ENCODE data around the gene USH1G.
"Not testable (repeated sequence)": the region's sequence is repeated elsewhere in the genome, so short reads cannot be mapped to it uniquely, and the experiment has no call there.

Gene USH1G

DNA sequence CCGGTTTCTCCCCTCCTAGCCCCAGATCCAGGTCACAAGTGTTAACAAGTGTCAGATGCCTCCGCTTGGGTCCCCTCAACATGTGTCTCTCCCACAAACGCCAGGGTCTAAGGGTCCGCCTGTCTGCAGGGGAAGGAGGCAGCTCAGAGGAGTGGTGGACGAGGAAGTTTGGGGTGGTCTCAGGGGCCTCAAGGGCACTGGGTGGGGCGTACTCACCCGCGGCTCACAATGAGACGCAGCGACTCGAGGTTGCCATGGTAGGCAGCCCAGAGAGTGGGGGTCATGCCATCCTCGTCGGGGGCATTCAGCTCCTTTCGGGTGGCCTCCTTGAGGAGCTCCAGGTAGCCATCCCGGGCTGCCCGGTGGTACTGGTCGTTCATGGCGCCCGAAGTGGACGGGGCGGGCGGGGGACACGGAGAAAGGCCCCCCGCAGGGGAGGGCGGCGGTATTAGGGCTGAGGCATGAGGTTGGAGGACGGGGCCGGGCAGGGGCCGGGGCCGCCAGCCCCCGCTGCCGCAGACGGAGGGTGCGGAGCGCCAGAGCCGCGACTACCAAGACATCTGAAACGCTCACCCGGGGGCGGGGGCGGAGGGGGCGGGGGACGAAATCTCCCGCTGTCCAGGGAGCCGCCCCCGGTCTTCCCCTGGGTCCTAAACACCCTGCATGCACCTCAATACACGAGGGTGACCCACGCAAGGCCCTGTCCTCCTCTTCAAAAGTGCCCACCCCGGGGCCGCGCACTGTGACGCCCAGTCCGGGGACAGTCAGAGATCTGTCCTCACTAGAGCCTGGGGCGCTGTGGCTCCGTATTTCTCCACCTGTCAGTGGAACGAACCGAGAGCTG, at the start of gene USH1G:
Gene USH1G, minus strand, starts transcription at position 562 of the 844 bp plus-strand sequence. Its CDS starts 182 bp downstream, at position 380.
- no peak for DNase-seq (ENCODE audit: low read depth)

DNA sequence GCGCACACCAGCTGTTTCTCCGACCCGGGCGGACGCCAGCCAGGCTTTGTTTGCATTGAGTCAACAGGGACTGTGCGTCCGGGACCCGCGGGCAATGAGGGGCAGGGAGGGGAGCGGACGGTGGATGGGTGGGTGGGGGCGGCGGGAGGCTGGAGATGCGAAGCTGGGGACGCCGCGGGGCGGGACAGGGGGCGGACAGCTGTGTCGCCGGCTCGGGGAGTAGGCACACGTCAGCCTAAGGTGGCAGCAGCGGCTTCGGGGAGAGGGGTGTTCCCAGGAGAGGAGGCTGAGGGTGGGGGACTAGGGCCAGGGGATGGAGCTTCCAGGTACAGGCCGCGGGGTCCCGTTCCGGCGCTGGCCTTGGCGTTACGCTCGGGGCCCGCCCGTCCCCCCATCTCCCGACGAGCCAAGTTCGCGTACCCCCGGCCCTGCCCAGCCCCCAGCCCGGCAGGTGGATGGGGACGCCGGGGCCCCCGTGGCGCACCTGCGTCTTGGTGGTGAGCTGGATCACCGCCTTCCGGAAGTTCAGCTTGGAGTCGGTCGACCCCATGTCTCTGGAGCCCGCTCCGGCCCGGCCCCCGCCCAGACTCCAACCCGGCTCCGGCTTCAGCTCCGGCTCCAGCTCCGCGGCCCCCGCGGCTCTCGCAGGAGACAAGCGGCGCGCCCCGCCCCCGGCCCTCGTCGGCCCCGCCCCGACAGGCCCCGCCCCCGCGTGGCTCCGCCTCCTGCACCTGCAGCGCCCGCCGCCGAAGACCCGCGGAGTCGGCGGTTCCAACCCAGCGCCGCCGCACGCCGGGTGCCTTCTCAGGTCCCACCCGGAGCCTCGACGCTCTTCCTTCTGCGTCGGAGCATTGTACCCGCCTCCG, 49.3 kb upstream of the USH1G start, which contains the start of gene HID1:
Gene HID1, minus strand, starts transcription at position 653 of the 866 bp plus-strand sequence. Its CDS starts 103 bp downstream, at position 550.
- DNase-seq (ENCODE audit: low read depth): peak; percentile 70

DNA sequence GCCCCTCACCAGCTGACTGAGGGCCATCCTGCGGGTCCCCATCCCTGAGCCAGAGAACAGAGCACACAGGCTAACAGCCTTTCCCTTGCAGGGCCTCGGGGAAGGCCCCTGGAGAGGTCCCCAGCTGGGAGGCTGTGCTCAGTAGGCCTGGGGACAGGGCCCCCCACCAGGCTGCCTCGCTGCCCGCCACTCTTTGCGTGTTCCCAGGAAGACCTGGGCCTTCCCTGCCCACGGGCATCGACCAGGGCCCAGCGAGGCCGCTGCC, 48.7 kb upstream of the USH1G start:
- no peak for DNase-seq (ENCODE audit: low read depth)

GRCh38 chr17:74971069-74971841, 48.2 kb upstream of the USH1G start:
- no peak for DNase-seq (ENCODE audit: low read depth)

- DNase-seq (ENCODE audit: low read depth): no peak
These were observed 47.3 kb upstream of the USH1G start for GRCh38 chr17:74970395-74970794.

DNA sequence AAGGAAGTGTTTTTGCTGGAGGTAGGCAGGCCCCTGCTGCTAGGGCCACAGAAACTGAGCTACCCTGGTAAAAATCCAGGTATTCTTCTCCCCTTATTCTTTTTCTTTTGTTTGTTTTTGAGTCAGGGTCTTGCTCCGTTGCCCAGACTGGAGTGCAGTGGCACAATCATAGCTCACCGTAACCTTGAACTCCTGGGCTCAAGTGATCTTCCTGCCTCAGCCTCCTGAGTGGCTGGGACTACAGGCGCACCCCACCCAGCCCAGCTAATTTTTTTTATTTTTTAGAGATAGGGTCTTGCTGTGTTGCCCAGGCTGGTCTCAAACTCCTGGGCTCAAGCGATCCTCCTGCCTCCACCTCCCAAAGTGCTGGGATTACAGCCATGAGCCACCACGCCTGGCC, 46.4 kb upstream of the USH1G start:
- DNase-seq (ENCODE audit: low read depth): not testable (repeated sequence)

- DNase-seq (ENCODE audit: low read depth): no peak
These were observed 45.3 kb upstream of the USH1G start for GRCh38 chr17:74968361-74968780.

- DNase-seq (ENCODE audit: low read depth): no peak
These were observed 42.0 kb upstream of the USH1G start for GRCh38 chr17:74964988-74965622.

- no peak for DNase-seq (ENCODE audit: low read depth)
These were observed 41.2 kb upstream of the USH1G start for GRCh38 chr17:74964246-74964761.

DNA sequence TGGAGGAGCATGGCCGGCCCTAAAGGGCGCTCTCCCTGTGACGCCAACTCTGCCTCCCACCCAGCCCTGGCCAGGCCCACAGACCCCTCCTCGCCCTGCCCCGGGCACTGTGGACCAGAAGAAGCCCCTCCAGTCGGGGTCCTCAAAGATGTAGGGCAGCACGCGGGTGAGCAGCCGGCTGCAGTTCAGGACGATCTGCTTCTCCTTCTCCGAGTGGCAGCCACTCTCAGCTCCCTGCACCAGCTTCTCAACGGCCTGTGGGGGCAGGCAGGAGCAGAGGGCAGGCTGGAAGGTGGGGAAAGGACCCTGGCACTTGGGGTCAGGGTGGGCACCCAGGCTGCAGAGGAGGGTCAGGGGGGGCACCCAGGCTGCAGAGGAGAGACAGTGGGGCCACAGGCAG, 40.6 kb upstream of the USH1G start:
- DNase-seq (ENCODE audit: low read depth): no peak

DNA sequence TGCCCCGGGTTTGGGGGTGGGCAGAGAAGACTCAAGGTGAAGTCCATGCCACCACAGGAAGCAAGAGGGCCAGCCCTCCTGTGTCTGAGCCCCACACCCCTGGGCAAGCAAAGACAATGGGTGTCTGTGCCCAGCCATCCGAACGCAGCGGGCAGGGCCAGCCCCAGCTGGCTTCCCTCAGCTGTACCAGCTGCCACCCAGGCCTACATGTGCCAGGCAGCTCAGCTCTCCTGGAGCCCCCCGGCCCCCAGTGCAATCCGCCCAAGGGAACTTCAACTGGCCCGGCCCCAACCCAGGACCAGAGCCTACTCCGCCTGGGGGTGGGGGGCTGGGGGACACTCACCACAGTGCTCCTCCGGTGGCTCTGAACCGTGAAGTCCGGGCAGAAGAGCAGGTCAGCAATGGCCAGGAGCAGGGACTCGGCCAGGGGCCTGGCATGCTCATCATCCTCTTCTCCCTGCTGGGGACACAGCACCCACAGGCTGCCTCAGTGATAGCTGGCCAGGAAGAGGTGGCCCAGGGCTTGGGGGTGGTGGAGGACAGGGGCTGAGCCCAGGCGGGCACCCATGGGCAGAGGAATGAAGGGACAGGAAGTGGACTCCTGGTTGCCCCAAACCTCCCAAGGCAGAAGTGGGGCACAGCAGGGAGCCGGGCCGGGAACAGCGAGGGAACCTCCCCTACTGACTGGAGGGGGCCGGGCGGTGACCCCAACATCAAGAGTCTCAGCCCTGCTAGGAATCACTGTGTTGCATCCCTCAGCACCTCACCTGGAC, 39.8 kb upstream of the USH1G start:
- DNase-seq (ENCODE audit: low read depth): no peak

DNA sequence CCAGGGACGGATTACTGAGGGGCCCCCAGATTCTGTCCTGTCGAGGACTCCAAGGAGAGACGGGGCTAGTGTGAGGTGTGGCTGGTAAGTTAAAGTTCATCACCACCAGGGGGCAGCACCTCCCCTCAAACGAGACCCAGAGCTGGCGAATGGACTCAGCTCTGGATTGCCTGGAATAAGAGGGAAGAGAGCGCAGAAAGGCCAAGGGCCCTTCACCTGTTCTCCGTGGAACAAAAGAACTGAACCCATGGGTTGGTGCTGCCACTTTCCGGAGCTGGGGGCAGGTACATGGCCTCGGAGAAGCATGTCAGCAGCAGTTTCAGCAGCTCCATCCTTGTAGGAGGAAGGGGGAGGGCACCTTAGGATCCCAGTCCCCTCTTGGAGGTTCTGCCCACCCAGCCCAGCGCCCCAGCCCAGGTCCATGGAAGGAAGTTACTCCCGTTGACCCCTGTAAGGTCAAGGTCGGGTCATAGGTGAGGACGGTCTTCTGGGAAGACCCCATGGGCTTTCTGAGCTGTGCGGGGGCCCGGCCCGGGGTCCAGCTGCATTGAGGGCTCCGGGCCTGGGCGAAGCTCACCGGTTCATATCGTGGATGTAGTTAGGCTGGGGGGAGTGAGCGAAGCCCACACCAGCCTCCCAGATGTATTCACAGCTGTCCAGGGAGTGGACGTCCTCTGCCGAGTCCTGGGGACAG, 38.7 kb upstream of the USH1G start:
- DNase-seq (ENCODE audit: low read depth): peak; percentile 81

DNA sequence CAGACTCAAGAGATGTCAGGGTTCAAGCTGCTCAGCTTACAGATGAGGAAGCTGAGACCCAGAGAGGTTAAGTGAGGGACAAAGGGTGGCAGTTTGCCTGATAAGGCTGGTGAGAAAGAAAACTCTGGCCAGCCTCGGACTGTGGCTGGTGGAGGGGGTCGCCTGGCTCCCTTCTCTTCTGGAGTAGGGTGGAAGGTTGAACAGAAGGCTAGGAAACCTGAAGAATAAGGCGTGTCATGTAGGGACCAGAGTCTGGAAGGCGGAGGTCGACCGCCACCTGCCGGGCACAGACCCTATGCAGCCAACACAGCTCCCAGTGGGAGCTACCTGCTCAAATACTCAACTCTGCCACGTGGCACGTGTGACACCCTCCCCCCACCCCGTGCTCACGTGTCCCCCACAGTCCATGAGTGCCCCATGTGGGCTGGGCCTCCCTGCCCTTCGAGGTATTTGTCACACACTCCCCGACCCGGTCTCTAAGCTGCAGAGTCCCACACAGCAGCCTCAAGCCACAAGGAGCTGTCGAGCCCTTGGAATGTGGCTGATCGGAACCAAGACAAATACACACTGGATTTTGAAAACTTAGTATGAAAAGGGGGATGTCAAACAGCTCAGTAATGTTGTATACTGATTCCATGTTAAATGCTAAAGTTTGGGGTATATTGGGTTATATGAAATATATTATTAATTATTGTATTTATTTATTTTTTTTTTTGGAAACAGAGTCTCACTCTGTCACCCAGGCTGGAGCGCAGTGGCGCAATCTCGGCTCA, 37.7 kb upstream of the USH1G start:
- DNase-seq (ENCODE audit: low read depth): no peak

GRCh38 chr17:74959826-74960515, 36.9 kb upstream of the USH1G start:
- no peak for DNase-seq (ENCODE audit: low read depth)

GRCh38 chr17:74957935-74958740, 35.1 kb upstream of the USH1G start:
- DNase-seq (ENCODE audit: low read depth): peak; percentile 71

DNA sequence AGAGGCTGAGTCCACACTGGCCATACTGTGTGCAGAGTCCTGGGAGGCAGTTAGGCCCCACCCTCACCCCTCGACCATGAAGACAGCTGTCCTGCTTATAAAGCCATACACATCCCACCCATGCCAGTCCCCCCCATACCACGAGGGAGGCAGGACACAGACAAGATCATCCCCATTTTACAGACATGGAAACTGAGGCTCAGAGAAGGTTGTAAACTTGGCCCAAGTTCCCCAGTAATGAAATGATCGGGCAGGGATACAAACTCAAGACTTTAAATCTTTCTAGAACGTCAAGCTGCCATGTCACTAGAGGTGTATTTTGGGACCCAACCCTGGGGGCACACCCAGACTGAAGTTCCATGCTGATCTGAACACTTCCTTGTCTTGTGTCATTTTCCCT, 33.0 kb upstream of the USH1G start:
- no peak for DNase-seq (ENCODE audit: low read depth)

DNA sequence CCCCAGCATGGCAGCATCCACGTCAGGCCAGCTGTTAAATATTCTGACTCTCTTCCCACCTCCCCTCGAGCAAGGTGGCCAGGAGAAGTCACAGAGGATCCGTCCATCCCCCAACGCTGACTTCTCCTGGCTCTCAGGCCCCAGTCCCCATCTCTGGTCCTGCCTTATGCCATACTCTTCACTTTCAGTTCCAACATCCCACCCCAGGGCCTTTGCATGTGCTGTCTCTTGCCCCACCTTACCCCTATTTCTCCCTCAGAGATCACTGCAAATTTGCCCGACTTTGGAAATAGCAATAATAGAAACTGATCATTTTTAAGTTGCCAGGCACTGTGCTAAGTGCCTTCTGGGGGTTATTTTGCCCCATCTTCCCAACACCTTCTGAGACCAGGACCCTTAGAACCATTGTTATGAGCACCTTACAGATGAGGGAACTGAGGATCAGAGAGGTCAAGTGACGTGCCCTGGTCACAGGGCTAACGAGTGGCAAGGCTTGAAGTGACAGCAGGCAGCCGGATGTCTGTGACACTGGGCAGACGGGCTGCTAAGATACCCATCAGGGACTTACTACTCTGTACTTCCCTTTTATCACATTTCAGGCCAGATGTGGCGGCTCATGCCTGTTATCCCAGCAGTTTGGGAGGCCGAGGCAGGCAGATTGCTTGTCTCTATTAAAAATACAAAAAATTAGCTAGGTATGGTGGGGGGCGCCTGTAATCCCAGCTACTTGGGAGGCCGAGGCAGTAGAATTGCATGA, 31.8 kb upstream of the USH1G start:
- no peak for DNase-seq (ENCODE audit: low read depth)

Measured in stimulated activated CD8-positive, alpha-beta memory T cell treated with anti-CD3 and anti-CD28 coated beads, Interleukin-12 subunit alpha, Interleukin-12 subunit beta, amount 100 ng/mL, for 1 hour (primary cell).